ENCODE results near the gene KCTD14. TPM values are rescaled to one million over a fixed set of nuclear protein-coding genes. Genes with fewer than 3 reads are reported as not detected.
"Not testable (repeated sequence)": the region's sequence is repeated elsewhere in the genome, so short reads cannot be mapped to it uniquely, and the experiment has no call there.

The KCTD14 gene
- total and polyA plus RNA-seq, 3 experiments from 2014 or later: 0.20 to 0.27 (median 0.20) TPM

- ChIA-PET POLR2A (interaction anchor here (0.5 to 1.4 kb wide), 4 partner anchors 53 to 581 kb away, joined by 3 to 12 read pairs (median 6); partner anchors contain the start of genes AAMDC, NARS2 and RSF1), CTCF (interaction anchor here (1.1 to 1.7 kb wide), 4 partner anchors 52 to 946 kb away, joined by 3 to 9 read pairs (median 5); partner anchors contain the start of genes ALG8, KCTD21 and USP35)
- Histone ChIP-seq H3K27me3 (ENCODE audit: insufficient read depth, low read length, poor library complexity, severe bottlenecking) (no peaks in the 10 kb centered on the region), H3K4me1 (ENCODE audit: insufficient read depth, low read length) (peaks cover 25% of the 10 kb centered on the region), H3K27ac (ENCODE audit: low read depth, low read length) (peak overlapping the region; percentile 78), H3K4me3 (ENCODE audit: low read length) (peak overlapping the region; percentile 82), H3K9me3 (ENCODE audit: low read length) (no peaks in the 10 kb centered on the region), H3K36me3 (ENCODE audit: insufficient read depth, low read length) (no peaks in the 10 kb centered on the region)
- DNase-seq: no peak
- peak overlapping the region; percentile 87 to 97 (median 93) for H3K4me3 Mint-ChIP-seq
- H3K36me3 Mint-ChIP-seq: peaks cover 0 to 19% (median 5%) of the 10 kb centered on the region in 3 donors
- H3K4me1 Mint-ChIP-seq: peaks cover 30 to 53% (median 43%) of the 10 kb centered on the region in 3 donors
- peak overlapping the region; percentile 94 to 99 (median 96) for H3K27ac Mint-ChIP-seq
- no peaks in the 10 kb centered on the region for H3K9me3 Mint-ChIP-seq
- H3K27me3 Mint-ChIP-seq: no peaks in the 10 kb centered on the region
These were observed 29.2 kb downstream of the KCTD14 start for GRCh38 chr11:77993902-77994301.

GRCh38 chr11:77990981-77991380 is 32.1 kb downstream of the KCTD14 start:
- Histone ChIP-seq H3K27me3 (ENCODE audit: insufficient read depth, low read length, poor library complexity, severe bottlenecking) (no peaks in the 10 kb centered on the region), H3K4me1 (ENCODE audit: insufficient read depth, low read length) (peaks cover 25% of the 10 kb centered on the region), H3K27ac (ENCODE audit: low read depth, low read length) (no peak overlapping the region), H3K36me3 (ENCODE audit: insufficient read depth, low read length) (no peaks in the 10 kb centered on the region), H3K4me3 (ENCODE audit: low read length) (no peak overlapping the region), H3K9me3 (ENCODE audit: low read length) (no peaks in the 10 kb centered on the region)
- DNase-seq: no peak
- H3K4me3 Mint-ChIP-seq: peak overlapping the region in 2 of 7 donors; percentile 14 to 19
- peaks cover 0 to 4% (median 0%) of the 10 kb centered on the region in 5 donors for H3K9me3 Mint-ChIP-seq
- H3K4me1 Mint-ChIP-seq: peaks cover 40 to 69% (median 56%) of the 10 kb centered on the region in 3 donors
- POLR2A ChIA-PET: no interaction called here
- H3K36me3 Mint-ChIP-seq: peaks cover 11 to 45% (median 17%) of the 10 kb centered on the region in 3 donors
- CTCF ChIA-PET: no interaction called here
- H3K27me3 Mint-ChIP-seq: no peaks in the 10 kb centered on the region
- H3K27ac Mint-ChIP-seq: no peak overlapping the region

GRCh38 chr11:77986456-77986855 is 36.6 kb downstream of the KCTD14 start:
- H3K4me1 ChIP-seq (ENCODE audit: insufficient read depth, low read length); H3K9me3 ChIP-seq (ENCODE audit: low read length); DNase-seq; H3K27me3 ChIP-seq (ENCODE audit: insufficient read depth, low read length, poor library complexity, severe bottlenecking); POLR2A ChIA-PET; H3K27ac ChIP-seq (ENCODE audit: low read depth, low read length); H3K36me3 ChIP-seq (ENCODE audit: insufficient read depth, low read length); H3K9me3 Mint-ChIP-seq; H3K27me3 Mint-ChIP-seq; H3K4me3 Mint-ChIP-seq; CTCF ChIA-PET; H3K4me3 ChIP-seq (ENCODE audit: low read length): not testable (repeated sequence)
- H3K4me1 Mint-ChIP-seq: peaks cover 30 to 63% (median 47%) of the 10 kb centered on the region in 3 donors
- peak overlapping the region in 1 of 8 donors; percentile 41 for H3K27ac Mint-ChIP-seq
- peaks cover 27 to 77% (median 41%) of the 10 kb centered on the region in 3 donors for H3K36me3 Mint-ChIP-seq

- H3K9me3 Mint-ChIP-seq: peaks cover 0 to 8% (median 0%) of the 10 kb centered on the region in 5 donors
- H3K4me1 Mint-ChIP-seq: peaks cover 22 to 43% (median 32%) of the 10 kb centered on the region in 3 donors
- H3K36me3 Mint-ChIP-seq: peaks cover 24 to 85% (median 46%) of the 10 kb centered on the region in 3 donors
- Histone ChIP-seq H3K4me3 (ENCODE audit: low read length) (no peak overlapping the region), H3K27ac (ENCODE audit: low read depth, low read length) (no peak overlapping the region), H3K9me3 (ENCODE audit: low read length) (no peaks in the 10 kb centered on the region), H3K36me3 (ENCODE audit: insufficient read depth, low read length) (peaks cover 6% of the 10 kb centered on the region), H3K27me3 (ENCODE audit: insufficient read depth, low read length, poor library complexity, severe bottlenecking) (no peaks in the 10 kb centered on the region), H3K4me1 (ENCODE audit: insufficient read depth, low read length) (no peaks in the 10 kb centered on the region)
- ChIA-PET POLR2A (interaction anchor here (0.6 kb wide), 2 partner anchors 13 to 544 kb away, joined by 3 to 7 read pairs; partner anchors contain the start of gene INTS4), CTCF (no interaction called here)
- H3K27me3 Mint-ChIP-seq: no peaks in the 10 kb centered on the region
- no peak for DNase-seq
- no peak overlapping the region for H3K4me3 Mint-ChIP-seq
- no peak overlapping the region for H3K27ac Mint-ChIP-seq
These were observed 41.6 kb downstream of the KCTD14 start for GRCh38 chr11:77981346-77981947.

- H3K36me3 Mint-ChIP-seq: peaks cover 15 to 50% (median 21%) of the 10 kb centered on the region in 3 donors
- POLR2A ChIA-PET: interaction anchor here (0.6 kb wide), 1 partner anchor 16 kb away, joined by 3 read pairs; no protein-coding TSS in a partner anchor
- DNase-seq: no peak
- H3K27ac ChIP-seq (ENCODE audit: low read depth, low read length): no peak overlapping the region
- no peaks in the 10 kb centered on the region for H3K4me1 Mint-ChIP-seq
- CTCF ChIA-PET: no interaction called here
- no peaks in the 10 kb centered on the region for H3K27me3 Mint-ChIP-seq
- H3K4me3 Mint-ChIP-seq: no peak overlapping the region
- H3K9me3 Mint-ChIP-seq: no peaks in the 10 kb centered on the region
- H3K36me3 ChIP-seq (ENCODE audit: insufficient read depth, low read length): peaks cover 4% of the 10 kb centered on the region
- no peaks in the 10 kb centered on the region for H3K27me3 ChIP-seq (ENCODE audit: insufficient read depth, low read length, poor library complexity, severe bottlenecking)
- H3K4me3 ChIP-seq (ENCODE audit: low read length): no peak overlapping the region
- H3K9me3 ChIP-seq (ENCODE audit: low read length): no peaks in the 10 kb centered on the region
- H3K4me1 ChIP-seq (ENCODE audit: insufficient read depth, low read length): no peaks in the 10 kb centered on the region
- no peak overlapping the region for H3K27ac Mint-ChIP-seq
These were observed 54.7 kb downstream of the KCTD14 start for GRCh38 chr11:77968337-77968736.

- Histone ChIP-seq H3K27me3 (ENCODE audit: insufficient read depth, low read length, poor library complexity, severe bottlenecking) (no peaks in the 10 kb centered on the region), H3K4me1 (ENCODE audit: insufficient read depth, low read length) (no peaks in the 10 kb centered on the region), H3K36me3 (ENCODE audit: insufficient read depth, low read length) (peaks cover 4% of the 10 kb centered on the region), H3K4me3 (ENCODE audit: low read length) (no peak overlapping the region), H3K27ac (ENCODE audit: low read depth, low read length) (no peak overlapping the region), H3K9me3 (ENCODE audit: low read length) (no peaks in the 10 kb centered on the region)
- Mint-ChIP-seq H3K9me3 (no peaks in the 10 kb centered on the region), H3K27me3 (no peaks in the 10 kb centered on the region), H3K36me3 (peaks cover 12 to 45% (median 19%) of the 10 kb centered on the region in 3 donors), H3K4me1 (no peaks in the 10 kb centered on the region), H3K4me3 (no peak overlapping the region), H3K27ac (no peak overlapping the region)
- ChIA-PET POLR2A (no interaction called here), CTCF (no interaction called here)
- DNase-seq: no peak
These were observed 55.3 kb downstream of the KCTD14 start for GRCh38 chr11:77967753-77968152.

GRCh38 chr11:77967121-77967520 is 56.0 kb downstream of the KCTD14 start:
- H3K27me3 ChIP-seq (ENCODE audit: insufficient read depth, low read length, poor library complexity, severe bottlenecking): no peaks in the 10 kb centered on the region
- H3K4me3 ChIP-seq (ENCODE audit: low read length): no peak overlapping the region
- no peak overlapping the region for H3K27ac Mint-ChIP-seq
- H3K36me3 ChIP-seq (ENCODE audit: insufficient read depth, low read length): peaks cover 4% of the 10 kb centered on the region
- H3K4me1 Mint-ChIP-seq: no peaks in the 10 kb centered on the region
- H3K27ac ChIP-seq (ENCODE audit: low read depth, low read length): no peak overlapping the region
- no peak for DNase-seq
- peaks cover 12 to 45% (median 19%) of the 10 kb centered on the region in 3 donors for H3K36me3 Mint-ChIP-seq
- H3K9me3 ChIP-seq (ENCODE audit: low read length): no peaks in the 10 kb centered on the region
- no peak overlapping the region for H3K4me3 Mint-ChIP-seq
- H3K4me1 ChIP-seq (ENCODE audit: insufficient read depth, low read length): no peaks in the 10 kb centered on the region
- no peaks in the 10 kb centered on the region for H3K9me3 Mint-ChIP-seq
- ChIA-PET POLR2A (no interaction called here), CTCF (no interaction called here)
- no peaks in the 10 kb centered on the region for H3K27me3 Mint-ChIP-seq

GRCh38 chr11:77966338-77966737 is 56.7 kb downstream of the KCTD14 start:
- ChIA-PET CTCF (no interaction called here), POLR2A (no interaction called here)
- no peaks in the 10 kb centered on the region for H3K27me3 ChIP-seq (ENCODE audit: insufficient read depth, low read length, poor library complexity, severe bottlenecking)
- no peak overlapping the region for H3K4me3 Mint-ChIP-seq
- no peaks in the 10 kb centered on the region for H3K4me1 Mint-ChIP-seq
- no peaks in the 10 kb centered on the region for H3K27me3 Mint-ChIP-seq
- H3K9me3 ChIP-seq (ENCODE audit: low read length): no peaks in the 10 kb centered on the region
- peak overlapping the region in 2 of 8 donors; percentile 7 to 32 for H3K27ac Mint-ChIP-seq
- peaks cover 12 to 44% (median 16%) of the 10 kb centered on the region in 3 donors for H3K36me3 Mint-ChIP-seq
- H3K27ac ChIP-seq (ENCODE audit: low read depth, low read length): no peak overlapping the region
- H3K36me3 ChIP-seq (ENCODE audit: insufficient read depth, low read length): peaks cover 4% of the 10 kb centered on the region
- no peaks in the 10 kb centered on the region for H3K4me1 ChIP-seq (ENCODE audit: insufficient read depth, low read length)
- H3K9me3 Mint-ChIP-seq: no peaks in the 10 kb centered on the region
- no peak overlapping the region for H3K4me3 ChIP-seq (ENCODE audit: low read length)
- no peak for DNase-seq

All from CD8-positive, alpha-beta memory T cell (primary cell).